Mucosa of gallbladder (tissue), 1 donor: ENCODE measurements around the gene TSHZ2. TPM values are rescaled to one million over a fixed set of nuclear protein-coding genes. Genes with fewer than 3 reads are reported as not detected.

Experiments
- DNase-seq: peaks from one replicate; pipeline ENCODE4 v3.0.0-alpha.2; 2020; ENCODE audit warnings: low spot score
- total RNA-seq: library from RNA; stranded (reverse); gene quantifications from one replicate; pipeline ENCODE4 v1.2.1, GENCODE V29; 2021
- donor health status: DM: no; HTN: no; CAD: no.

Gene TSHZ2
- total RNA-seq, 1 donor from 2014 or later, result 42.9 TPM

DNA sequence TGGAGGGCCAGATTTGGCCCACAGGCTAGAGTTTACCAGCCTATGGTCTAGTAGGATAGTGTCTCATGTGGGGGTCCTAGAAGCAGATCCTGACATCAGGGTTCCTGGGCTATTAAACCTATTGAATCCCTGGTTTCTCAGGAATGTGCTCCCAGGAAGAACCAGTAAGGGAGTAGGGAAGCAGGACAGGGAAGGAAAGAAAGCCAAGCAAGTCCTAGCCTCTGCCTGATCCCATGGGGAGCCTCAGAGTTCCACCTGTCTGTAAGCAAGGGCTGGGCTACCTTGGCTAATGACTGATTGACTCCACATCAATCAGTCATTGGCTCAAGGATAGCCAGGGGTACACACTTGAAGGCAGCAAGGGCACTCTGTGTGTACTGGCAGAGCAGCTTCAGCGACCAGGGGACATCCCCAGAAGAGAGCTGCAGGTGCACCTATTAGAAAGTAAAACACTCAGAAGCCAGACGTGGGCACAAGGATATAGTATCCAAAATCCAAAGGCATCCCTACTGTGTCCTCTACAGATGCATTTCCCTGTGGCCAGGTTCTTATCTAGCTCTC, 309.5 kb downstream of the TSHZ2 start:
- DNase-seq, result no peak

DNA sequence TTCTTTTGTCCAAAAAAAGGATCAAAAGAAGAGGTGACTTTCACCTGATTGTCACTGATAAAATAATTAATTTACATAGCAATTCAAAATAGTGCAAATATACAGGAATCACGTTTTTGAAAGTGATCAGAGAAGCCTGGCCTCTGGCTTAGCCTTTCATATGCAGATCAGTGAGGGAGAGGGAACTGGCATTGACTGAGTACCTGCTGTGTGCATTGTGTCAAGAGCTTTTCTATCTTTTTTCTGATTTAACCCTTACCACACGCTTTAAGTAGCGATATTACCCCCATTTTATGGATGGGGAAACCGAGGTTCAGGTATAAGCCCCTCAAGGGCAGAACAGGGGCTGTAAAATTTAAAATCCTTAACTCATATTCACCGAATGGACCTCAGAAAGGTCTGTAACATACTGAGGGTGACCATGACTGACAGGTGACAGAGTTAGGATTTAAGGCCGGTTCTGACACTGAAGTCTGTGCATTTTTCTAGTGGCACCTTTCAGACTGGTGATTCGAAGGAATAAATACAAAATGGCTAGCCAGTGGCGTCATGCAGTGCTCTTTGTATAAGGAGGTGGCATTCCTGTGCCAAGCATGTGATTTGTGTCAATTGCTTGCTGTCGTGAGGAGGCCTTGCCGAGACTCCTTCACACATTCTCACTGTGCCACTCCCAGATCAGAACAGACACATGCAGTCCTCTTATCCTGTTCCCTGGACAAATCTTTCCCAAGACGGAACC, 310.2 kb downstream of the TSHZ2 start:
- DNase-seq, result no peak

DNA sequence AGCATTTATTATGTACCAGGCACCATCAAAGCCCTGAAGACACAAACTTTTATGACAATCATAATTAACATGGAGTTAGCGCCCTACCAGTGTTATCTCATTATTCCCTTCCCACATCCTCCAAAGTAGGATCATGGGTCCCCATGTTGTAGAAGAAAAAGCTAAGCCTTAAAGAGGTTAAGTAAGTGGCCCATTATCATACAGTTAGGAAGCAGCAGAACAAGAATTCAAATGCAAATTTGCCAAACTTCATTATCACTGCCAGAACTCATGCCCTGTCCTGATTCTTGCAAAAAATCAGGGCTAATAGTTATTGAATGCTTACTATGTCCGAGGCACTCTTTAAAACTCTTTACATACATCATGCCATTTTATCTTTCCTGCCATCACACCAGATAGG, 310.9 kb downstream of the TSHZ2 start:
- DNase-seq, result no peak

DNA sequence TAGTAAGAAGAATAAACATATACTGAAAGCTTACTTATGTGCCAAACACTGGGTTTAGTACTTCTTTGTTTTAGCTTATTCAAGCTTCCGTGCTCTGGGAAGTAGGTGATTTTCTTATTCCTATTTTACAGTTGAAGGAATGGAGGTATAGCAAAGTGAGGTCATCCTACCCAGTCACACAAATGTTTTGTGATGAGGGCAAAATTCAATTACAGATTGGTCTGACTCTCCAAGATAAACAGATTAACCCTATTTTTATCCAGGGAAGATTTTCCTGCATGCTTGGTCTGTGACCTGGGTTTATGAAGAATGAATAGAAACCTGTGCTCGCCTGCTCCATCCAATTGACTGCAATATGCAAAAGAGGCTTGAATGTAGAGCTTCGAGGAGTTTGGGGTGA, 311.4 kb downstream of the TSHZ2 start:
- DNase-seq, result no peak

DNA sequence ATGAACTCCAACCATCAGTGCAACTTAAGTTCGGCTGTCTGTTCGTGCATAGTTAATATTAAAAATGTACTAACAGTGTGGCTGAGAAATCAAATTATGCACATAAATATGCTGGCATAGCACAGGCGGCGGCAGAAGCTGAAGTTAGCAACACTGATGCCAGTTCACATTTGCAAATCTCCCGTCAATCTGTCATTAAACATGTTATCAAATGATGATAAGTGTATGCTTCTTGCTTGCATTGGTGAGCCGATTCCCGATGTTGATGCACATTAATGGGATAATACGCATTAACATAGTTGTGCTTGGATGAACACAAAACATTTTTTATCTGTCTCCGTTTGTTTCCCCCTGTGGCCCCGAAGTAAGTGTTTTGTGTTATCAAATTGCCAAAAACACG, 312.1 kb downstream of the TSHZ2 start:
- no peak for DNase-seq

DNA sequence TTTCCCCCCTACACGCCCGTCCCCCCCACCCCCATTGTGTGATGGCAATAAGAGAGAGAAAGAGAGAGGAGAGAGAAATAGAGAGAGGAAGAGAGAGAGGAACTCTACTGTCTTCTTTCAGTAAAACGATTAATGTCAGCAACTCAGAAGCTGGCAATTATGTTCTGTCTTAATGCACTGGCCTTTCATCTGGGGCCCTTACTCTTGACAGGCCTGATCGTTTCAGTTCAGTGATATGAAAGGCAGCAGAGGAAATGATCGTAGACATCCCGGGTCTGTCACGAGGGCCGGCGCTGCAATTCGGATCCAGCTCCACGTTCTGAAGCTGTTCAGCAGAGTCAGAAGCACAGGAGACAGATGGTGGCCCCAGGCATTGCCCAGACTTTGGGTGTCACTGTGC, 312.5 kb downstream of the TSHZ2 start:
- no peak for DNase-seq

DNA sequence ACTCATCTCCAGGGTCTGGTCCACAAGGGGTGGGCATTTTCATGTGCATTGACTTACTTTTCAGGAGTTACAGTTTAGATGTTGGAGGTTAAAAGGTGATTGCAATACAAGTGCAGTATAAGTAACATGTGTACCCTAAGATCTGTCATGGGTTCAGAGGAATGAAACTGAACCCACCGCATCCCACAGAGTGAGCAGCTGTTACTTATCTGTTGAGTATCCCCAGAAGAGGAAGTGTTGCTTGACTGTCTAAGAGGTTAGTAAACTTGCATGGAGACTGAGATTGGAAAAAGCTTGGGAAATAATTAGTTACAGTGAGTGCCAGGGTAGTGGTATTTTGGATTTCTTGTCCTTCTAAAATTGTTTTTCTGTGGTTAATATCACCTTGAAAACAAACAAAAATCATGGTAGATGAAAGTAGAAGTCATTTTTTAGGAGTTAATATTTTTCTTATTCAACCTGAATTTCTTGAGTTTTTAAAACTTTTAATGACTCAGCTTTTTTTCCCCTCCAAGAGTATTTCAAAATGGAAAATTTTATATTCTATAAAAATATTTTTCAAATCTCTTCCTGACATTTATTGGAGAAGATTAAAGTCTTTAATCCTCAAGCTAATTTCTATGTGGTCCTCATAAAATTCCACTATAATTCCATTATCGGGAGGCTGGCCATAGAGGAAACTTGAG, 315.3 kb downstream of the TSHZ2 start:
- DNase-seq, result no peak

DNA sequence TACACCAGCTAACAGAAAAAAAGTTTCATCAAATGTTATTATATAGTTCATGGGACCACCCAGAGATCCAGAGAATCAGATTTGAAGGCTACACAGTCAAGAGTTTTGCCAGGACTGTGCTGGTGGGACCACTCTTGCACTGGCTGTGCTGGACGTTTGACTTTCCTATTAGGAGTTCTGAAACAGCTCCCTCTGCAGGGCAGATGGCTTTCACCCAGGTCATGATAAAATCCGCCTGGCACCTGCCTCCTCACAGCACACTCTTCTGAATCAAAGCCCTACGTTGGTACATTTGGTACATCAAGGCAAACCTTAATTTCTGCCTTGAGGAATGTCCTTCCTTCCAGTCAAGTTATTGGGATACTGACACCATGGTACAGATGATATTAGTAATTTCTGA, 319.4 kb downstream of the TSHZ2 start:
- no peak for DNase-seq

DNA sequence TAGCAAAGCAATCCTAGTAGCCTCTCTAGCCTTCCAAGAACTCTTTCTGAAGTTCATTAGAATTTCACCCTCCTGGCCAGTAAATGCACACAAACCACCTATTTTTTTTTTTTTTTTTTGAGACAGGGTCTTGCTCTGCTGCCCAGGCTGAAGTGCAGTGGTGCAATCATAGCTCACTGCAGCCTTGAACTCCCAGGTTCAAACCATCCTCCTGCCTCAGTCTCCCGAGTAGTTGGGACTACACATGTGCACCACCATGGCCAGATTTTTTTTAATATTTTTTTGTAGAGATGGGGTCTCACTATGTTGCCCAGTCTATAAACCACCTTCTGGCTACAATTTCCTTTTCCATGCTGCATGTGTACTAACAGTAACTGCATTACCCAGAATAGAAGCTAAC, 320.2 kb downstream of the TSHZ2 start:
- no peak for DNase-seq

DNA sequence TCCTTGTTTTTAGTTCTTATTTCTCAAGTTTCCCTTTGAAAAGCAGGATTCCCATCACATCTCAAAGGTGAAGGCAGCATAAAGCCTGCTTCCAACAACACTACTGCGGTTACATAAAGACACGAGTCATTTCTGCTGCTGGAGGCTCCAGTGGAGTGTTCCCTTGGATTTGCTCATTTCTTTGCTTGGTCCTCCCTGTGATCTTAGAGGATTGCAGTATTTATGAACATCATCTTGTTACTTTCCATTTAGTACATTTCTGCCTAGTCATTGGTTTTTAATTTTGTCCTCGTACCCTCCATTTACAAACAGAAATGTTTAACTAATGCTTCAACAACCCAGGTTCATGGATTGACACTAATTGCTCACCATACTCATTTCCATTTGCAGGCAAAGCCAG, 322.6 kb downstream of the TSHZ2 start:
- DNase-seq, result no peak

DNA sequence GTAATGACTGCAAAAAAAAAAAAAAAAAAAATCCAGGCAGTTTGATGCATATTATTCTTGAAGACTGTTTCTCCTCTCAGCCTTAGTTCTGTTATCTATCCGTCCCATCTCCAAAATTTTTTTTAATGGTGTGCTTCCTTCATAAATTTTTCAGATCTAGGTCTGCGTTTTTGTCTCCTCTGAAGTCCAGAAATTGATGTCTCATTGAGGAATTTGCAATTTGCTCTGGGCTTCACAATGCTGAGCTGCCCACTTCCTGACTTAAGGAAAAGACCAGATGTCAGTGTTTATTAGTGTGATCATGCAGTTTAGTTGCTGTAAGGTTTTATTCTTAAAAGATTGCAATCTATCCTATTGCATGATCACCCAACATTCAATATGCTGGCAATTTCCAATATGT, 323.9 kb downstream of the TSHZ2 start:
- DNase-seq, result no peak

DNA sequence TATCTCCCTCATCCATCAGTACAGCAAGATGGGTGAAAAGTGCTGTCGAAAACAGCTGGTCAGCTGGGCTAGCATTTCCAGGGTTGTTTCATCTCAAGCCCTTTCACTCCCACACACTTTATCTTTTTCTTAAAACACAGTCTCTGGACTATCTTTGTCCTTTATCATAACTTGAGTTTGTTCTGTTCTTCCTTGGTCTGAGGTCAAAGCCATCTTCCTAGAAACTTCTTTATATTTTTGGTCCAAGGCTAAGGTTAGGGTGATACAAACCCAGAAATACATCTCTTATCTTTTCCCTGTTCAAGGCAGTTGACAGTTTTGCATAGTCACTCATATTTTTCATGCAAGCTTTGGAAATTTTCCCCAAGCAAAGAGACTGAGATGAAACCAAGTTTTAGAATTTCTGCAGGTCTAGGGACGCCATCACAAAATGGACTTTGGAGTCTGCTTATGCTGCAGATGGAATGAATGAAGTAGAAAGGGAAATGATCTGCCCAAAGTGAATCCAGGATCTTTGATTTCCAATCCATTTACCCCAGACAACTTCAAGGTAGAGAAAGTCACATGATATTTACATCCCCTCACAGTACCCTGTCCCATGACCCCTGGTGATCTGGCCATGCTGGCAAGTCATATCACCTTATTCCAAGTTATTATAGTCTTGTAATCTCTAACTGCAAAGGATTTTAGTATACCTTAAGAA, 324.4 kb downstream of the TSHZ2 start:
- DNase-seq, result no peak

DNA sequence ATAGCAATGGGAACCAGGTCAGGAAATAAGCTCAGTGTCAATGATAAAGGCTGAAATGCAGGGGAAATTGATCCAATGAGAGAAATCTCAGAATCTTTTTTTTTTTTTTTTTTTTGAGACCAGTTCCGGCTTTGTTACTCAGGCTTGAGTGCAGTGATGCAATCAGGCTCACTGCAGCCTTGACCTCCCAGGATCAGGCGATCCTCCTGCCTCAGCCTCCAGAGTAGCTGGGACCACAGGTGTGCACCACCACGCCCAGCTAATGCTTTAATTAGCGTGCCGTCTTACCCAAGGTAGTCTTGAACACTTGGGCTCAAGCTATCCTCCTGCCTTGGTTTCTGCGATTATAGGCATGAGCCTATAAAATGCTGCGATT, 325.0 kb downstream of the TSHZ2 start:
- no peak for DNase-seq

DNA sequence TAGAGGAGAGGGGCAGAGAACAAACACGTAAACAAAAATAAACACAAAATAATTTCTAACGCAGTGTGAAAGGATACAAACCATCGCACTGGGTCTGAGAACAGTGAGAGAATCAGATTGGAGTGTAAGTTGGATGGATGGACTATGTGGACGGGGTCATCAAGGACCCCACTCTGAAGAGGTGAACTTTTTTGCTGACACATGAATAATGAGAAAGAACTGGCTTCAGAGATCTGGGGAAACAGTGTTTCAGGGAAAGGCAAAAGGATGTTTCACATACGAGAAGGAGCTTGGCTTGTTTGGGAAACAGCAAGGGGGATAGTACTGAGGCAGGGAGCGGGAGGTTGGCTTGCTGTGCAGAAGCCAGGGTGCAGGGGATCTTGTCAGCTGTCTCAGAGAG, 326.1 kb downstream of the TSHZ2 start:
- DNase-seq, result no peak

DNA sequence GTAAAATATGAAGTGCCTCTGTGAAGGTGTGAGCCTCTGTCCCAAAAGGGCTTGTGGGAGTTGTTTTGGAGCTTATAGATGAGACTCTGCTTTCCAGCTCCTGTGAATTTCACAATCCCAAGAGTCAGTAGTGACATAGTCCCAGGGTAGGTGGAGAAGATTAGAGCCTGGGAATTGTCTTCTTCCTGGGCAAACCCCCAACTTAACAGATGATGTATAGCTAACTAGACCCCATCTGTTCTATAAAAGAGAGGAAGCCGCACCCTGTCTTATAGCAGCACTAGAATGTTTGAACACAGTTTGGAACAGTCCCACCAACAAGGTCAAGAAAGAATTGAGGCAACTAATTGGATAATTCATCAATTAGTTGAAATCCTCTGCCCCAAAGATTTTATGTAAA, 326.8 kb downstream of the TSHZ2 start:
- DNase-seq, result no peak

DNA sequence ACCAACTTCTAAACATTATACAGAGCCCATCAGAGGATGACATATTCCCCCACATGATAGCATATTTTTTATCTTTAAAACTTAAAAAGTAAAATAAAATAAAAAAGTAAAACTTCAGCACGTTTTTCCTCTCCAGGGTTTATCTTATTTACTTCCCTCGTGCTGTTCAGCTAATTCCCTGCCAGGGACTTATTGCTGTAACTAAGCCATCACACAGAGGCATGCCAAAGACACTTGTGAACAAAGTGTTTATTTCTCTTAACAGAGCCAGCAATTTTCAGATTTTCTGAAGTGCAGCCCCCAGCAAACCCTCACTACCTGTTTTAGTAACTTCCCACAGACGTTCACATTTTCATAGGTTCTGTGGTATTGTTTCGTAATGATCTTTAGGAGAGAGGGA, 327.7 kb downstream of the TSHZ2 start:
- no peak for DNase-seq

DNA sequence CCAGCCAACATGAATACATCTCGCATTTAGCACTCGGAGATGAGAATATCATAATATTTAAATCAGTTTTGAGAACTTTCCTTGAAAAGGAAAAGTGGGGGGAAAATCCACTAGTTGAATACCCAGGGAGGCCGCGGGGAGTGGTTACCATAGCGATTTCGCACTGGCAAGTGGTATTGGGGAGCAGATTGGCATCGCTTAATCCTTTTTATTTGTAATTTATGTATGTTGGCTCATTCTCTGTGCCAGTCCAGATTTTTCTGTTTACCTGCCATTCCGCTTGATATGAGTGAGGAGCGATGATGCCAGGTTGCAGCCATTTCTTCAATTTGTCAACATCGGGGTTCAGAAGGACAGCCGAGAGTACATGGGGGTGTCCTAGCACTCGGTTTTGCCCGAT, 329.7 kb downstream of the TSHZ2 start:
- no peak for DNase-seq

DNA sequence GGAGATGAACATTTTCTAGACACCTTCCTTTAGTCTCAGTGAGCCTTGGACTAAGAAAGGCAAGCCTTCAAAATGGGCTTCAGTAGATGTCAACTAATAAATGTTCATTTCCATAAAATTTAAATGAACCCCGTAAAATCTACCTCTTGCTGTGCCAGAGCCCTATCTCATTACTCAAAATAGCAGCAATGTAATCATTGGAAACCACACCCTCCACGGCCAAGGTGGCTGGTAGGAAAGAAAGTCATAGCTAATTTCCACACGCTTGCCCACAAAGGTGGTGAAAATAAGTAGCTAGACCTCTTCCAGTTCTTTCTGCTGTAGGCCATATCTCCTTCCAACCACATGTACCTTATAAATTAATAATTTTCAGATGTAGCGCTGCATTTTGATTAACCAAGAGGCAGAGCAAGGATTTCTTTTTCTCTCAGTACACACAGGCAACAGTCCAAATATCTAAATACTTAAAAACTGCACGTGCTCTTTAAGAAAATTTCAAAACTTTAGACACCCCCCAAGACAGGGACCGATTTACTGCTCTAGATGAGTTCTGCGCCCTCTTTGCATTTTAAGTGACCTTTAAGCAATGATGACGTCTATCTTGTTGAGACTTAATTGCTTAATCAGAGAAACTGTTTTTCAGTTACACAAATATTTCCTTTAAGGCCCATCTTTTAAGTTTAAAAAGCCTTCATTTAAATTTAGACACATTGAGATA, 330.7 kb downstream of the TSHZ2 start:
- DNase-seq, result no peak

DNA sequence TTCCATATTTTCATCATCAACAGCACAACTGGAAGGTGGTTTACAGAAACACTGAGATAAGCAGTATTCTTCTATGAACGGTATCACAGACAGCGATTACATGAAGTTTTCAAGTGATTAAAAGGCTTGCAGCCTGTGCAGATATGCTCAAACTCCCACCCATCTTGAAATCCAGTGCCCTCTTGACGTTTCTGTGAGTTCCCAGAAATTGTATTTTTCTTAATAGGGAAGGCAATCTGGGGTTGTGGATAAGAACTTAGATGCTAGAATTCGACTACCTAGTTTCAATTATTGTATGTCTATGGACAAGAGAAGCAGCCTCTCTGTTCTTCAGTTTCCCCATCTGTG, 331.2 kb downstream of the TSHZ2 start:
- no peak for DNase-seq

DNA sequence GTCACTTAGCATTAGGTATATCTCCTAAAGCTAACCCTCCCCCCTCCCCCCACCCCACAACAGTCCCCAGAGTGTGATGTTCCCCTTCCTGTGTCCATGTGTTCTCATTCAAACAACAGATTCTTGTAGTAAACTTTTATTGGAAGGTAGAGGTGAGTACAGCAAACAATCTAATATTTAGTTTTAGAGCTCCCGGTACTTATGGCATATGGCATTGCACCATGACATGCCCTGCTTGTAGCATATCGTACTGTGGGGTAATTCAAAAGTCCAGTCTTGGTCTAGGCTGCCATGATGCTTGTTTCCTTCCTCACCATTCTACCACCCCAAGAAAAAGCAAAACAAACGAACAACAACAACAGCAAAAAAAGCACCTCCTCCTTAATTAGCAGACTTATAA, 332.0 kb downstream of the TSHZ2 start:
- no peak for DNase-seq

DNA sequence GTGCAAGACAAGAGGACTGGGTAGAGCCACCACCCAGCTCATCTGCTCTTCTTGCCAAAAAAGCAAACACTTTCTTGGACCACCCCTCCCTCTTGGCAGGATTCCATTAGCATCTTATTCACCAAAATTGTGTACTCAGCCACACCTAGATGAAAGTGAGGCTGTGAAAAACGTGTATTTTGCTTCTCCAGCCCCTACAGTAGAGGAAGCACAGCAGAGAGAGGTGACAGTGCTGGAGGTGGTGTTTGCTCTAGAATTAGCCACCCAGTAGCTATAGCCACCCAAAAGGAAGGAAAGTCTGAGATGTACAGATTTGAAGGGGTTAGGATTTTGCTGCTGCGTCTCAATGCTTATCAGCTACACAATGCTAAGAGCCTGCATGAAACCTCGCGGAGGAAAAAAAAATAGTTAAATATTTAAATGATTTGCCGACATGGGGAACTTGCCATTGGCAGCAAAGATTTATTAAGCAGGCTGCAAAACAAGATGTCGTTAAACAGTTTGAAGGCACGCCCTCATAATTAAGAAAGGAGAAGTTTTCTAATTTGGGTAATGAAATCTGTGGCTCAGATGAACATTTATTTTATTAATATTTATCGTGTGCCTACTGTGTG, 334.1 kb downstream of the TSHZ2 start:
- DNase-seq, result no peak
